NCI-H1694 (cell line): ENCODE data around the gene ZNF532.
"Not testable (repeated sequence)": the region's sequence is repeated elsewhere in the genome, so short reads cannot be mapped to it uniquely, and the experiment has no call there.

ENCODE experiments used
- DNase-seq: peaks from one replicate; lab custom pipeline; 2025; lab: John Stamatoyannopoulos, UW

ZNF532 gene

DNA sequence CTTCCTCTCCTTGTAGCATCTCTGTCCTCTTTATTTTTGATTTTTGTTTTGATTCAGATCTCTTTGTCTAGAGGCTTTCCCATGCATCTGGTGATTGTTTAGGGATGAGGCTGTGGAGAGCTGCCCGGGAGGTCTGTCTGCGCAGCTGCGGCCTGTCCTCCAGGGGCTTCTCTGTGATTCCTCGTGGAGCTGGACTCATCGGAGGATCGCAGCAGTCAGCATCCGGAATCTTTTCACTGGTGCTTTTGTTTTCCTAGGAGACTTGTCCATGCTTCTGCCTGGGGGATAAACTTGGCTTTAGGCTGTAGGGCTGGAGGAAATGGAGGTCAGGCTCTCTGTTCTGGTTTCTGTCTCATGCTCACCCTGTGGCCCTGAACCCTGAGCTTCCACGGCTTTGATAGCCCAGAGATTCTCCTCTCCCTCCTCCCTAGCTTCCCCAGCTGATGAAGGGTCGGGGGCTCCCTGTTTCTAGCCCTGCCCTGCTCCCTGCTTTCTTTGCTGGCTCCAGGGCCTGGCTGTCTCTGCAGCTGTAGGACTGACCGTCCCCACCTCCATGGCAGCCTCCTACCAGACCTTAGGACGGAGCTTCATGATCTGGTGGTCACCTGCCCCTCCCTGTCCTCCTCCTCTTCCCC, 35.5 kb downstream of the ZNF532 start:
- DNase-seq, result no peak

- no peak for DNase-seq
Measured at GRCh38 chr18:58901143-58901542, 36.5 kb downstream of the ZNF532 start.

DNA sequence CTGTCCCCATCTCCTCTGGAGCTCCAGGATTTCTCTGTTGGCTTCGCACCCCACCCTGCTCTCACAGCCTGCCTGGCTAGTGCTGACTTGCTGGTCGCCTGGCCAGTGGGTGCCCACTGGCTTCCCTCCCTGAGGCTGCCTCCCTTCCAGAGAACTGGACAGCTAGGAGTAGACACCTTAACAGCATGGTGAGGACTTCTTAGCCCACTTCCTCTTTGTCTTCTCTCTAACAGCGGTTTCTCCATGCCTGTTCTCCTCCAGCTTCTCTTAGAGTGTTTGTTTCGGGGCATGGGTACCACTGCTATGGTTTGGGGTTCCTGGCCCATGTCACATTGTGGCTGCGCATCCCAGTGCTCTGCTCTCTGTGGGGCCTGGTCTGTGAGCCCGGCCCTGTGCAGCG, 37.1 kb downstream of the ZNF532 start:
- no peak for DNase-seq

DNA sequence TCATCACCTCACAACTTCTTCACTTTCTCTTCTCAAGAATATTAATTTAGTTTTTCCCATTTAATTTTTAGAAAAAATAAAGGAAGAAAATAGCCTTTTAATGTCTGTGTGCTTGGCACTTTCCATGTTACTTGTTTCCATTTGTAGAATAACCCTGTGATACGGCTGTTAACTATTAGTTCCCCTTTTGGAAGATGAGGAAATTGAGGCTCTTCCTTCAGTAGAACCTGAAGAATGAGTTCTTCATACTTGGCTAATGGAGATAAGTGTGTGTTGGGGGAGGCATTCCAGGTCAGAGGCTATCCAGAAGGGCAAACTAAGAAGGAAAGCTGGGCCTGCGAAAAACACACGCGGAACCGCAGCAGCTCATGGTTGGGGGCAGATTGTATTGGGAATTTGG, 38.3 kb downstream of the ZNF532 start:
- DNase-seq, result no peak

DNA sequence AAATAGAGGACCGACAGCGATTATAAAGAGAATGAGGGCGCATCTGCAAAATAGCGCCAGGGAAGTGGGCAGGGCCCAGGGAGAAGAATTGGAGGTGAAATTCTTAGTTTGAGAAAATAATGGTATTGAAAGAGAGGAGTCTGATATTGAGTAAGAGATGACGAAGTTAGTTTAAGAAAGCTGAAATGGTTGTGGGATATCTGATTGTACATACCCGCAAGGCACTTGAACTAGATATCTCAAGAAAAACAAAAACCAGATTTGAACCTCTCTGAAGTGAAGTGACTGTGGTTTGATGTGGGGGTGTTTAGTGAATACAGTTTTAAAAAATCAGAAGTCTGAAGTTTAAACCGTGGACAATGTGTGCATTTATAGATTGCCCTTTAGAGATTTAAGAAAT, 38.9 kb downstream of the ZNF532 start:
- DNase-seq, result no peak

DNA sequence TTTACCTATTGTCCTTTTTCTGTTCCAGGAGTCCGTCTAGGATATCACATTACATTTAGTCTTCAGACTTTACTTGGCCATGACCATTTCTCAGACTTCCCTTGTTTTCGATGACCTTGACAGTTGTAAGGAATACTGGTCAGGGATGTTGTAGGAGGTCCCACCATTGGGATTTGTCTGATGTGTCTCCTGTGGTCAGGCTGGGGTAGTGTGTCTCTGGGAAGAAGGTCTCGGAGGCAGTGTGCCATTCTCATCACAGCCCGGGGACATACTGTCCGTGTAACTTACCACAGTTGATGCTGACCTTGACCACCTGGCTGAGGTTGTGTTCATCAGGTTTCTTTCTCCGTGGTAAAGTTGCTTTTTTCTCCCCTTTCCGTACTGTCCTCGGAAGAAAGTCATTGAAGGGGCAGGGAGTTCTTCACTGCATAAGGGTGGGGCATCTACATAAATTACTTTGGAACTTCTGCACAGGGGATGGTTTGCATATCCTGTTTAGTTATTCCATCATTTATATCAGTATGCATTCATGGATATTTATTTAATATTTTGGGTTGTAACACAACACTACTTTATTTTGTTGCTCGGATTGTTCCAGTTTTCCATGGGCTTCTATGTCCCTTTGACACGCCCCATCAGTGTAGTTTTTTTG, 41.2 kb downstream of the ZNF532 start:
- no peak for DNase-seq

- no peak for DNase-seq
Measured at GRCh38 chr18:58908006-58908405, 43.3 kb downstream of the ZNF532 start.

GRCh38 chr18:58909521-58909920, 44.8 kb downstream of the ZNF532 start:
- no peak for DNase-seq

GRCh38 chr18:58911241-58911640, 46.6 kb downstream of the ZNF532 start:
- no peak for DNase-seq

- DNase-seq, result no peak
Measured at GRCh38 chr18:58911766-58912165, 47.1 kb downstream of the ZNF532 start.

GRCh38 chr18:58915006-58915799, 50.5 kb downstream of the ZNF532 start:
- DNase-seq, result no peak

DNA sequence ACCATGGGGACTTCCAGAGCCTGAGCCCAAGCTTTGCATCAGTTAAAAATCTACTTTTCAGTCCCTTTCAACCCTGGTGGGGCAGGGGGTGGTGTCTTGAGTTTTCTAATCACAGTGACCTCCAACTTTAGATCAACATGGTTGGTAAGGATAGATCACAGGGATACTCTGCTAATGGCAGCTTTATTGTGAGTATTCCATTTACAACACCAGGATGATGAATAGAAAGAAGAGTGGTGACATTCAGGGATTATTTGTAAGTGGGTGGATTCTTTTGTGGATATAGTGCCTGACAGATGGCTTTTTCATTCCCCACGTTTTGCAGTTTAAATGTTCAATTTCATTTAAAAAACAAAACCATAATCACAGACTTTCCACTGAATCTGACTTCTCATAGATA, 51.3 kb downstream of the ZNF532 start:
- no peak for DNase-seq

GRCh38 chr18:58919934-58920333, 55.3 kb downstream of the ZNF532 start:
- not testable (repeated sequence) for DNase-seq

DNA sequence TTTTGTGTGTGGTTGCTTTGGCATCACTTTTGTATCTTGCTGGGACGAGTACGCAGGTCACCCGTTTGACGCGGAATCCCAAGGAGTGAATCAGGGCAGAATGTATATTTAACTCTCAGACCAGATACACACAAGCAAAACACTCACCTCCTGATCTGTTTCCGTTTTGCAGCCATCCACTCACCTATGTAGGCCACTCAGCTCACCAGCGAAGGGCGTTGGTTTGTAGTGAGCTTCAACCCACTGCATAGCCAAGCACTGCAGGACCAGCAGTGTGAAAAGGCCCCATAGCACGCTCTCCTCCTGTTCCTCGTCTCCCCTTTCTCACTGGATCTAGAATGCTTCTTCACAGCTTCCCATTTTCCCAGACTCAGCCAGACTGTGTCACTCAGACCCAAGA, 58.3 kb downstream of the ZNF532 start:
- no peak for DNase-seq

GRCh38 chr18:58924473-58924872, 59.8 kb downstream of the ZNF532 start:
- DNase-seq, result no peak

- no peak for DNase-seq
Measured at GRCh38 chr18:58927659-58928058, 63.0 kb downstream of the ZNF532 start.

DNA sequence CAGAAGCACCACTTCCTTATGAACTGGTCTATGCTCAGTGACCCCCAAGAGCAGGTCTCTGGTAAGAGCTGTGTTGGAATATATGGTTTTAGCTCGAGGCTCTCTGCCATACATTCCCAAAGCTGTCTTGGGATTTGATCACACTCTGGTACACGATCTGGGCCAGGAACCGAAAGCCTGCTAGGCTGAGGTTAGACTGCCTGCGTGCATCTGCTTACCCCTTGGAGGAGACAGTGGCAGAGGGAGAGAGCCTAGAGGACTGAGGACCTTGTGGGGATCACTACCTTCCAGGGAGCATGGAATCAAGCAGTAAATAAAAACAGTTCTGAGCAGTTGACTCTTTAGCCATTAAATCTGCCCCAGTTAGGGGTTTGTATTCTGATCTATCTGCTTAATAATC, 63.7 kb downstream of the ZNF532 start:
- DNase-seq, result no peak

DNA sequence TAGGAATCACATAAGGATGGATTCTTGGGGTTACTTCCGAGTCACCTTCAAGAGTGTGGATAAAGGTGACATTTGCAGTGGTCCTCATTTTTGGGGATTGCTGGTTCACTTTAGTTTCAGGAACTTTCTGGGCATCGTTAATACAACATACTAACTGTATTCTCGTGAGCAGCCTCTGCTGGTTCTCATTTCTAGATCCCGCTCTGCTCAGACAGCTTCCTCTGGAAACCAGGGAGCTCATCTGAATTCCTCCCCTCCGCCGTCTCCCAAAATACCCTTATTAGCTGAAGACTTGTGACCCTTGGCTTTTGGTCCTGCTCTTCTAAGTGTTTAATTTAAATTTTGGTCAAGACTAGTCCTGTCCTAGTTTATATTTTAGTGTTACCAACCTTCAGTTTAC, 64.5 kb downstream of the ZNF532 start:
- no peak for DNase-seq

DNA sequence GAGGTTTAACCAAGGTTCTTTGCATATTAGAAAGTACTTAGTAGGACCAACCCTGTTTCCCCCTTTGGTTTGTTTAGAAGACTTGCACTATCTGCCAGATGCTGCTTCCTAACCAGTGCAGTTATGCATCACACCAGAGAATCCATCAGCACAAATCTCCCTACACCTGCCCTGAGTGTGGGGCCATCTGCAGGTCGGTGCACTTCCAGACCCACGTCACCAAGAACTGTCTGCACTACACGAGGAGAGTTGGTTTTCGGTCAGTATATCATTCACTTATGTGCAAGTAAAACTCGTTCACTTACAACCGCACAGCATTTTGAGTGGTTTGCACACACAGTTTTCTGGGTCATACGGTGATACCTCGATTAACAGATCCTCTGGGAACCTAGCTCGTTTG, 69.7 kb downstream of the ZNF532 start:
- DNase-seq, result no peak

DNA sequence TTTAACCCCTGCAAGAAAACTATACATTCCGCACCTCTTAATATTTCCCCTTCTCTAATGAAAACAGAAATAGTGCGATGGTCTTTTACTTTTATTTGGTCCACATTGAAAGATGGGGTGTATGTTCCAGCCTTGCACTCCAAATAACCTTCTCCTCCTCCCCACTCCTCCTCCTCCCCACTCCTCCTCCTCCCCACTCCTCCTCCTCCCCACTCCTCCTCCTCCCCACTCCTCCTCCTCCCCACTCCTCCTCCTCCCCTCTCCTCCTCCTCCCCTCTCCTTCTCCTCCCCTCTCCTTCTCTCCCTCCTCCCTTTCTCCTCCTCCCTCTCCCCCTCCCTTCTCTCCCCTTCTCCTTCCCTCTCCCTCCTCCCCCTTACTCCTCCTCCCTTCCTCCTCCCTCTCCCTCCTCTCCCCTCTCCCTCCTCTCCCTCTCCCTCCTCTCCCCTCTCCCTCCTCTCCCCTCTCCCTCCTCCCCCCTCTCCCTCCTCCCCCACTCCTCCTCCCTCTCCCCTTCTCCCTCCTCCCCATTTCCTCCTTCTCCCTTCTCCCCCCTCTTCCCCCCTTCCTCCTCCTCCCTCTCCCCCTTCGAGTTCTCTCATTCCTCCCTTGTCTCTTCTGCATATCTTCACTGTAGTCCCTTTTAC, 70.4 kb downstream of the ZNF532 start:
- DNase-seq, result no peak

DNA sequence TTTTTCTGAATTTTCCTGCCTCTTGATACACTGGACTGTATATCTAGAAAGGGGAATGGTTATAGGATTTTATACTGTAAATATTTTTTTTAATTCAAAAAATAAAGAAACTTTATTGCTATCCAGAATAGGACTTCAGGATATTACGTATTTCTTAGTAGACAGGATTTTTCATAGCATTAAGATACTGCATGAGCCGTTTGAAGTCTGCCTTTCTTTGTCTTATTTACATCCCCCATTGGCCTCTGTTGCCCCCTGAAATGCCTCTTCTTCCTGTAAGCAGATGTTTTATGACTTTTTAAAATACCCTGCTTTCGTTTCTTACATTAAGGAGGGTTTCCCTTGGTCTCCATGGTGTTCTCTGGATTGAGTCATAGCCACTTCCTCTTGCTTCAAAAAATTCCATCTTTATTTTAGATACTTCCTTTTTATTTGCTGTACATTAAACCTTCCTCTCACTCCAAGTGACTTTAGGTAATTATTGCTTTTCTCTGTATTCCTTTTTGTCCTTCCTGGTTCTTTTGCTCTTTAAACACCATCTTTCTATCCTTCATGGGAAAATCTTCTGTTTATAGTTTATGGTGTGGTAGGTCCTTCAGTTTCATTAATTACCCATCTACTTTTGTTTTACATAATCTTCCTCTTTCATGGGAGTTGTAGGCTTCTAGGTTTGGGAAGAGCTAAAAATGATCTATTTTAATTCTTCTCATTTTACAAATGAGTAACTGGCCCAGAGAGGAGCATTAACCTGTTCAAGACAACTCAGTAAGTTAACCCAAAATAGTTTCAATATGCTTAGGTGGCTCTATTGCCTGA, 72.6 kb downstream of the ZNF532 start:
- DNase-seq, result no peak

GRCh38 chr18:58937887-58938267, 73.2 kb downstream of the ZNF532 start:
- DNase-seq, result no peak
